A673 (cell line): ENCODE data around the gene CCDC61. TPM values are rescaled to one million over a fixed set of nuclear protein-coding genes. Genes with fewer than 3 reads are reported as not detected.

ENCODE experiments used
- Bru-seq: library from RNA; stranded (reverse); fragments of 400-500 nt; gene quantifications from one replicate; lab custom pipeline; 2021; lab: Mats Ljungman, UMichigan
- BruChase-seq, 2 experiments: library from RNA; stranded (reverse); fragments of 400-500 nt; gene quantifications; one replicate each; lab custom pipeline; 2021; lab: Mats Ljungman, UMichigan
- BruUV-seq: library from RNA; stranded (reverse); fragments of 400-500 nt; replicated peaks from 2 replicates; lab custom pipeline; 2021; lab: Mats Ljungman, UMichigan
- CTCF ChIA-PET: fragments of 300-600 bp; sonication (Branson Sonifier 250); formaldehyde crosslinking; loops from one replicate; lab custom pipeline; 2022; ENCODE audit warnings: antibody characterized with exemption; lab: Charles Lee
- POLR2A ChIA-PET: fragments of 300-600 bp; sonication (Branson Sonifier 250); formaldehyde crosslinking; loops from one replicate; lab custom pipeline; 2022; ENCODE audit warnings: antibody characterized with exemption; ENCODE audit not compliant: low non-redundant PET; lab: Charles Lee
- DNase-seq: peaks from one replicate; pipeline ENCODE4 v3.0.0-alpha.2; 2015; ENCODE audit warnings: low spot score
- H3K27ac ChIP-seq: fragments of 200-600 bp; sonication (generic); 2 replicates; pipeline ENCODE4 v1.5.1; 2016; ENCODE audit warnings: mixed run types, low read depth, mild to moderate bottlenecking, mixed read lengths, antibody characterized with exemption, low read length; ENCODE audit not compliant: poor library complexity, severe bottlenecking
- H3K27me3 ChIP-seq: fragments of 200-600 bp; sonication (generic); replicated peaks from 2 replicates; pipeline ENCODE4 v1.6.1; 2017; ENCODE audit warnings: mixed run types, low read depth, mild to moderate bottlenecking, mixed read lengths, antibody characterized with exemption, low read length; ENCODE audit not compliant: insufficient read depth, poor library complexity
- H3K36me3 ChIP-seq: fragments of 200-600 bp; sonication (generic); 2 replicates; pipeline ENCODE4 v1.6.1; 2016; ENCODE audit warnings: mixed run types, mild to moderate bottlenecking, mixed read lengths, antibody characterized with exemption, low read length; ENCODE audit not compliant: insufficient read depth, poor library complexity, severe bottlenecking
- H3K4me1 ChIP-seq: fragments of 200-600 bp; sonication (generic); 2 replicates; pipeline ENCODE4 v1.6.1; 2017; ENCODE audit warnings: mixed run types, mild to moderate bottlenecking, mixed read lengths, antibody characterized with exemption, low read length; ENCODE audit not compliant: insufficient read depth, poor library complexity, severe bottlenecking
- H3K4me3 ChIP-seq: fragments of 200-600 bp; sonication (generic); 2 replicates; pipeline ENCODE4 v1.5.1; 2016; ENCODE audit warnings: low read depth, mixed run types, mild to moderate bottlenecking, mixed read lengths, low read length; ENCODE audit not compliant: poor library complexity, severe bottlenecking
- H3K9me3 ChIP-seq: fragments of 200-600 bp; sonication (generic); 2 replicates; pipeline ENCODE4 v1.6.1; 2016; ENCODE audit warnings: mixed run types, low read depth, mild to moderate bottlenecking, mixed read lengths, antibody characterized with exemption, low read length; ENCODE audit not compliant: poor library complexity, severe bottlenecking
- CTCF ChIP-seq: fragments of 300-800, 200-600 bp; sonication (generic); conservative IDR thresholded peaks from 2 replicates; pipeline ENCODE4 v1.5.1; 2017; ENCODE audit warnings: low read depth, mild to moderate bottlenecking, antibody characterized with exemption, low read length, moderate library complexity, mixed read lengths
- EZH2 ChIP-seq: fragments of 200-600 bp; sonication (generic); IDR thresholded peaks from 2 replicates; pipeline ENCODE4 v1.6.1; 2017; ENCODE audit warnings: borderline replicate concordance, low read depth, mild to moderate bottlenecking, mixed read lengths, antibody characterized with exemption, low read length; ENCODE audit not compliant: poor library complexity, severe bottlenecking
- intact Hi-C: fragments of 100-400 bp; cut with micrococcal nuclease; formaldehyde crosslinking; loops from one replicate; pipeline ENCODE4 v1.10.0; 2022; ENCODE audit not compliant: unreplicated experiment
- long read RNA-seq: library from polyadenylated mRNA; stranded (forward); transcript quantifications from one replicate; pipeline ENCODE4 v2.0.0, GENCODE V29; 2022
- total RNA-seq: library from RNA; stranded (reverse); gene quantifications from 2 replicates; pipeline ENCODE4 v1.2.3, GENCODE V29; 2021

The CCDC61 gene
- 15.4 and 16.5 TPM in 2 replicates for total RNA-seq
- percentile 47 among the genes with signal in this experiment for Bru-seq, nascent RNA
- BruChase-seq, experiment 1, labeled RNA remaining after a 2-hour chase = percentile 54 among the genes with signal in this experiment
- percentile 62 among the genes with signal in this experiment for BruChase-seq, experiment 2, labeled RNA remaining after a 6-hour chase
- long read RNA-seq, transcript CCDC61-204 (14 exons, 1,817 nt) = major isoform, 19 of 36 reads
- long read RNA-seq, partial matches to known transcripts = 5 of 36 reads
- long read RNA-seq, other reads (novel, unspliced or antisense) = 12 of 36 reads

- peak; percentile 100 for DNase-seq
- no peaks in the 10 kb centered on the region for H3K27me3 ChIP-seq
- TF ChIP-seq EZH2 (no peak), CTCF (no peak)
- peaks cover 12% of the 10 kb centered on the region for H3K4me1 ChIP-seq
- POLR2A ChIA-PET = interaction anchor here (0.7 kb wide), 1 partner anchor 10 kb away, joined by 3 read pairs; no protein-coding TSS in a partner anchor
- no peaks in the 10 kb centered on the region for H3K9me3 ChIP-seq
- H3K36me3 ChIP-seq = no peaks in the 10 kb centered on the region
- CTCF ChIA-PET = interaction anchor here (0.6 to 1.4 kb wide), 3 partner anchors 16 to 1064 kb away, joined by 3 to 6 read pairs (median 5); no protein-coding TSS in a partner anchor
- peak within 1 kb of the TSS; percentile 91 for H3K4me3 ChIP-seq
- peak within 1 kb of the TSS; percentile 86 for H3K27ac ChIP-seq
- BruUV-seq = no TSS peak
- intact Hi-C loops = no loop called here
Observed at GRCh38 chr19:45994998-45995714, at the start of gene CCDC61. Gene CCDC61, plus strand, starts transcription at chr19:45995467. Its CDS starts 7,552 bp downstream, at chr19:46003019.

GRCh38 chr19:45947926-45948325 lies 47.3 kb upstream of the CCDC61 start:
- no peak overlapping the region for H3K27ac ChIP-seq
- no peak for TF ChIP-seq CTCF
- TF ChIP-seq EZH2 = no peak
- CTCF ChIA-PET = no interaction called here
- peaks cover 2% of the 10 kb centered on the region for H3K4me1 ChIP-seq
- intact Hi-C loops = no loop called here
- POLR2A ChIA-PET = no interaction called here
- H3K9me3 ChIP-seq = no peaks in the 10 kb centered on the region
- H3K4me3 ChIP-seq = no peak overlapping the region
- H3K27me3 ChIP-seq = peaks cover 33% of the 10 kb centered on the region
- DNase-seq = no peak
- H3K36me3 ChIP-seq = no peaks in the 10 kb centered on the region
- no TSS peak for BruUV-seq

- no peak for DNase-seq
- POLR2A ChIA-PET = no interaction called here
- no TSS peak for BruUV-seq
Observed at GRCh38 chr19:45952341-45952685, 43.0 kb upstream of the CCDC61 start.

More at GRCh38 chr19:45952341-45952685, 43.0 kb upstream of the CCDC61 start:
- Histone ChIP-seq H3K27me3 (peaks cover 9% of the 10 kb centered on the region), H3K4me3 (no peak overlapping the region), H3K36me3 (no peaks in the 10 kb centered on the region), H3K9me3 (no peaks in the 10 kb centered on the region), H3K27ac (no peak overlapping the region), H3K4me1 (peaks cover 6% of the 10 kb centered on the region)
- intact Hi-C loops = no loop called here
- CTCF ChIA-PET = no interaction called here
- TF ChIP-seq EZH2 (no peak), CTCF (no peak)
